K562 (cell line): Measurements from ENCODE around the gene RNF141. TPM values are rescaled to one million over a fixed set of nuclear protein-coding genes. Genes with fewer than 3 reads are reported as not detected.

ENCODE experiments used
- ATAC-seq: fragments of 200-7000 bp; cut with Tn5 transposase; 3 replicates; pipeline ENCODE4 v1.9.1; 2020; ENCODE audit warnings: moderate library complexity
- BruUV-seq: library from RNA; stranded (reverse); fragments of 400-500 nt; replicated peaks from 2 replicates; lab custom pipeline; 2021; lab: Mats Ljungman, UMichigan
- CTCF ChIA-PET: fragments of 300-600 bp; formaldehyde crosslinking; extraction: SDS; loops from one replicate; lab custom pipeline; 2021; ENCODE audit warnings: low intra/inter-chr PET ratio; lab: Yijun Ruan, JAX
- POLR2A ChIA-PET: fragments of 300-600, 350-650 bp; sonication (Branson Sonifier 250); formaldehyde crosslinking; extraction: SDS; loops from one replicate; lab custom pipeline; 2021; ENCODE audit warnings: antibody characterized with exemption, inconsistent platforms; lab: Yijun Ruan, JAX
- DNase-seq, 4 experiments: peaks; one replicate each; pipeline versions ENCODE4 v3.0.0 to v3.0.0-alpha.2; 2011 to 2018; ENCODE audit warnings: low spot score in 3 of 4, mixed read lengths in 3 of 4; ENCODE audit errors: extremely low read depth in 1 of 4
- FAIRE-seq: peaks from 2 replicates; lab custom pipeline; 2011; peaks lifted over from hg19 to GRCh38; lab: Jason Lieb, UNC
- H2AFZ ChIP-seq: 2 replicates; pipeline ENCODE4 v1.6.0; 2011; ENCODE audit warnings: low read depth, low read length, control low read depth, inconsistent platforms
- H3K27ac ChIP-seq: fragments of 200-600 bp; 3 replicates; pipeline ENCODE4 v1.8.0; 2011; ENCODE audit warnings: low read depth, mild to moderate bottlenecking, control low read depth, inconsistent platforms, low read length, moderate library complexity, mixed read lengths; ENCODE audit errors: extremely low read depth
- H3K27me3 ChIP-seq, 2 experiments: fragments of 300-600 bp in 1 of 2; 2 replicates in 1 of 2; 3 replicates in 1 of 2; pipeline versions ENCODE4 v1.6.0 to v1.8.0; 2011; ENCODE audit warnings: inconsistent platforms in 2 of 2, low read length in 2 of 2, mild to moderate bottlenecking in 1 of 2, mixed read lengths in 1 of 2, moderate library complexity in 1 of 2; ENCODE audit not compliant: control insufficient read depth in 2 of 2, insufficient read depth in 2 of 2
- H3K36me3 ChIP-seq: fragments of 300-600 bp; 3 replicates; pipeline ENCODE4 v1.8.0; 2011; ENCODE audit warnings: mild to moderate bottlenecking, low read length, inconsistent platforms; ENCODE audit not compliant: control insufficient read depth, insufficient read depth
- H3K4me1 ChIP-seq, 2 experiments: fragments of 200-600 bp in 1 of 2; replicated peaks in 1 of 2; 2 replicates in 1 of 2; 3 replicates in 1 of 2; pipeline versions ENCODE4 v1.5.1 to v1.8.0; 2011; ENCODE audit warnings: inconsistent platforms in 2 of 2, low read length in 2 of 2, mild to moderate bottlenecking in 1 of 2, mixed read lengths in 1 of 2, moderate library complexity in 1 of 2; ENCODE audit not compliant: control insufficient read depth in 2 of 2, insufficient read depth in 2 of 2
- H3K4me2 ChIP-seq: 2 replicates; pipeline ENCODE4 v1.6.1; 2011; ENCODE audit warnings: low read length, control low read depth, inconsistent platforms, mixed read lengths; ENCODE audit not compliant: insufficient read depth
- H3K4me3 ChIP-seq: fragments of 200-600 bp; sonication (generic), shearing (Covaris generic); 2 replicates; pipeline ENCODE4 v1.5.1; 2016; ENCODE audit warnings: control low read depth, inconsistent platforms
- H3K79me2 ChIP-seq: fragments of 200-600 bp; 3 replicates; pipeline ENCODE4 v1.8.0; 2011; ENCODE audit warnings: low read length, inconsistent platforms; ENCODE audit not compliant: control insufficient read depth, insufficient read depth
- H3K9ac ChIP-seq, 2 experiments: 2 replicates each; pipeline versions ENCODE4 v1.6.0 to v1.6.1; 2011; ENCODE audit warnings: low read depth in 2 of 2, low read length in 2 of 2, control low read depth in 1 of 2, inconsistent platforms in 1 of 2, mild to moderate bottlenecking in 1 of 2, mixed read lengths in 1 of 2; ENCODE audit not compliant: insufficient read depth in 1 of 2
- H3K9me1 ChIP-seq: one replicate; pipeline ENCODE4 v1.6.0; 2011; ENCODE audit warnings: inconsistent platforms, mild to moderate bottlenecking, low read length, moderate library complexity; ENCODE audit not compliant: control insufficient read depth, insufficient read depth
- H3K9me3 ChIP-seq: replicated peaks from 2 replicates; pipeline ENCODE4 v1.5.1; 2011; ENCODE audit warnings: low read depth, low read length, inconsistent platforms; ENCODE audit not compliant: control insufficient read depth, insufficient read depth
- H4K20me1 ChIP-seq: replicated peaks from 2 replicates; pipeline ENCODE4 v1.6.1; 2011; ENCODE audit warnings: low read length, inconsistent platforms, mixed read lengths; ENCODE audit not compliant: control insufficient read depth, insufficient read depth
- CHAMP1 ChIP-seq: fragments of 450-650 bp; IDR thresholded peaks from 2 replicates; pipeline ENCODE4 v1.6.1; 2016; ENCODE audit warnings: mild to moderate bottlenecking
- FOSL1 ChIP-seq: fragments of 200-800 bp; sonication (Bioruptor generic); conservative IDR thresholded peaks from 2 replicates; pipeline ENCODE4 v1.6.1; 2016; ENCODE audit warnings: missing genetic modification characterization, missing compliant biosample characterization
- FOXJ2 ChIP-seq: fragments of 200-800 bp; sonication (Bioruptor generic); IDR thresholded peaks from 2 replicates; pipeline ENCODE4 v1.6.1; 2016; ENCODE audit warnings: missing genetic modification characterization, missing compliant biosample characterization
- GATAD2A ChIP-seq: fragments of 450-650 bp; IDR thresholded peaks from 2 replicates; pipeline ENCODE4 v1.6.1; 2017
- JUN ChIP-seq, 2 experiments: sonication (generic) in 1 of 2; formaldehyde crosslinking in 1 of 2; IDR thresholded peaks; 2 replicates each; pipeline versions ENCODE4 v1.6.1 to v1.8.0; 2012 to 2022; ENCODE audit warnings: borderline replicate concordance in 2 of 2, mild to moderate bottlenecking in 2 of 2, improper control_type of control experiment in 1 of 2, low read depth in 1 of 2, low read length in 1 of 2, missing genetic modification reagents in 1 of 2
- KDM1A ChIP-seq, 2 experiments: fragments of 450-650 bp; IDR thresholded peaks; 2 replicates each; pipeline ENCODE4 v1.6.1; 2016; ENCODE audit warnings: mild to moderate bottlenecking in 2 of 2
- NR2C2 ChIP-seq, 2 experiments: fragments of 200-800 bp in 1 of 2; sonication (Bioruptor generic) in 1 of 2; sonication (generic) in 1 of 2; formaldehyde crosslinking in 1 of 2; IDR thresholded peaks; 2 replicates each; pipeline versions ENCODE4 v1.6.1 to v1.8.0; 2016 to 2022; ENCODE audit warnings: mild to moderate bottlenecking in 1 of 2, missing compliant biosample characterization in 1 of 2, missing genetic modification characterization in 1 of 2, missing genetic modification reagents in 1 of 2
- RERE ChIP-seq: sonication (generic); formaldehyde crosslinking; IDR thresholded peaks from 2 replicates; pipeline ENCODE4 v1.8.0; 2023; ENCODE audit warnings: missing genetic modification reagents, mild to moderate bottlenecking, borderline replicate concordance
- TBP ChIP-seq: optimal IDR thresholded peaks from 2 replicates; pipeline ENCODE3; 2011; ENCODE audit warnings: low read depth, low read length, improper control_type of control experiment
- WGBS: fragments of 100-300 bp; shearing (Covaris generic); methylation state at CpG from one replicate; pipeline ENCODE4 v1.1.6; 2016; ENCODE audit warnings: low coverage, mixed read lengths; ENCODE audit not compliant: insufficient coverage; ENCODE audit errors: missing lambda C conversion rate; 5-methylcytosine and 5-hydroxymethylcytosine counted together
- in situ Hi-C: fragments of 300-500 bp; cut with MboI; formaldehyde crosslinking; loops from 4 replicates; pipeline ENCODE4 v1.15.0; 2018; ENCODE audit warnings: inconsistent platforms, mixed read lengths
- intact Hi-C: fragments of 100-400 bp; cut with micrococcal nuclease; formaldehyde crosslinking; loops from 2 replicates; pipeline ENCODE4 v1.14.2; 2022
- polyA plus RNA-seq, 8 experiments: library from polyadenylated mRNA; depleted of rRNA in 4 of 8; stranded (reverse) in 5 of 8; unstranded in 3 of 8; fragments of >200 nt; fragmentation: Nextera tagmentation in 2 of 8; fragmentation: Illumina TruSeq in 1 of 8; extraction: Ambion mirVana in 2 of 8; extraction: Trizol in 1 of 8; gene quantifications; 2 replicates each; pipeline versions ENCODE4 v1.2.1 to v1.2.3, GENCODE V29; 2011 to 2014; ENCODE audit warnings: inconsistent platforms in 1 of 8, missing spikeins in 1 of 8
- total RNA-seq, 7 experiments: library from RNA; depleted of rRNA in 6 of 7; stranded (reverse); fragments of >200 nt in 6 of 7; fragmentation: Illumina TruSeq in 2 of 7; extraction: Trizol in 2 of 7; gene quantifications; 2 replicates each; pipeline versions ENCODE4 v1.2.1 to v1.2.3, GENCODE V29; 2011 to 2021; ENCODE audit warnings: low replicate concordance in 1 of 7

RNF141 gene
- total and polyA plus RNA-seq, 9 of the 15 experiments (the other 6 are each of a cell fraction or from before 2014, with no cell fraction given) = 9.7 to 51.9 (median 18.9) TPM

- 0 out of 4 replicates have a peak, but pooled peaks of 1 of the 2 experiments have one; percentile 9 for TF ChIP-seq KDM1A (IDR thresholded peaks at IDR 0.05)
- TF ChIP-seq, all 486 proteins: peak for 6
Measured at GRCh38 chr11:10542776-10543175, 1.8 kb upstream of the RNF141 start (continued).

DNA sequence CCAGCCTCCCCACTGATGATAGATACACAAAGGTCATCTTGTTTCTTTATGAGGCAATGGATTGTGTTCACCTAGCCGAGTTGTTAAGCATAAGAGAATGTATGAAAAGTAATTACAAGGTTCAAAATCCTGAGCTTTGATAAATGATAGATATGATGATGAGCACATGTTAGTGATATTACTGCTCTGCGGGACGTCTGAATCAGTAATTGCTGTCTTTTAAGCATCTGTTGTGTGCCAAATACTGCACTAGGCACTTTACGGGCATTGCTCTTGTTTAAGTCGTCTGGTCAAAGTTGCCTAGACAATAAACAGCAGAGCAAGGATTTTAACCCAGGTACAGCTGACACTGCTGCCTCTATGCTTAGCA is 559 bp upstream of the RNF141 start:
- in situ Hi-C loops (no loop called here), intact Hi-C loops (loop anchor here (1.0 to 2.0 kb wide), 2 partner anchors 135 to 194 kb away; no protein-coding TSS in a partner anchor)
- no peak for ATAC-seq
- H3K9ac ChIP-seq = peak overlapping the region; percentile 61 to 96; a peak in 3 of 4 replicates
- H3K27ac ChIP-seq = no peak overlapping the region
- ChIA-PET POLR2A (interaction anchor here (0.8 to 1.8 kb wide), 8 partner anchors 10 to 209 kb away, joined by 3 to 11 read pairs (median 4); partner anchors contain the start of gene CTR9), CTCF (interaction anchor here (1.1 kb wide), 1 partner anchor 194 kb away, joined by 5 read pairs; no protein-coding TSS in a partner anchor)
- no peak for TF ChIP-seq TBP
- no peak; the same call in 1 of the 2 replicates for TF ChIP-seq FOXJ2 (tag)
- 0 out of 2 replicates have a peak, but pooled peaks have one; percentile 2 for TF ChIP-seq CHAMP1
- TF ChIP-seq GATAD2A = no peak
- TF ChIP-seq NR2C2 (CRISPR knock-in tag; IDR thresholded peaks at IDR 0.05) = no peak
- peak; percentile 19; the same call in 1 of the 2 replicates for TF ChIP-seq NR2C2 (tag; IDR thresholded peaks at IDR 0.05)
- no peak for TF ChIP-seq JUN (IDR thresholded peaks at IDR 0.05; ENCODE audit: borderline replicate concordance, low read depth, low read length)
- TF ChIP-seq JUN (CRISPR knock-in tag; IDR thresholded peaks at IDR 0.05; ENCODE audit: borderline replicate concordance) = no peak
- no peak for TF ChIP-seq FOSL1
- no peak for TF ChIP-seq RERE (CRISPR knock-in tag)
- BruUV-seq = no TSS peak
- H3K9me3 ChIP-seq = no peaks in the 10 kb centered on the region
- DNase-seq = no peak
- H2AFZ ChIP-seq = peak overlapping the region; percentile 99
- H3K79me2 ChIP-seq = peaks cover 15% of the 10 kb centered on the region
- peak overlapping the region; percentile 93 for H3K4me2 ChIP-seq
- peak overlapping the region; percentile 74 for H3K4me3 ChIP-seq
- H3K27me3 ChIP-seq = no peaks in the 10 kb centered on the region
- H3K9me1 ChIP-seq = no peaks in the 10 kb centered on the region
- no peaks in the 10 kb centered on the region for H3K36me3 ChIP-seq
- no peaks in the 10 kb centered on the region for H4K20me1 ChIP-seq
- H3K4me1 ChIP-seq = peaks cover 8 to 11% of the 10 kb centered on the region in 2 experiments; a peak in 4 of 5 replicates
- 35% methylated on average over 5 of the region's 5 CpGs for WGBS
- FAIRE-seq = peak; percentile 35
